GM12801 (cell line): ENCODE measurements around the gene HYI.

Source experiments
- CTCF ChIP-seq: IDR thresholded peaks from one replicate; pipeline ENCODE4 v1.5.1; 2011; ENCODE audit warnings: control low read depth; ENCODE audit not compliant: insufficient read length; ENCODE audit errors: extremely low read depth

Gene HYI

DNA sequence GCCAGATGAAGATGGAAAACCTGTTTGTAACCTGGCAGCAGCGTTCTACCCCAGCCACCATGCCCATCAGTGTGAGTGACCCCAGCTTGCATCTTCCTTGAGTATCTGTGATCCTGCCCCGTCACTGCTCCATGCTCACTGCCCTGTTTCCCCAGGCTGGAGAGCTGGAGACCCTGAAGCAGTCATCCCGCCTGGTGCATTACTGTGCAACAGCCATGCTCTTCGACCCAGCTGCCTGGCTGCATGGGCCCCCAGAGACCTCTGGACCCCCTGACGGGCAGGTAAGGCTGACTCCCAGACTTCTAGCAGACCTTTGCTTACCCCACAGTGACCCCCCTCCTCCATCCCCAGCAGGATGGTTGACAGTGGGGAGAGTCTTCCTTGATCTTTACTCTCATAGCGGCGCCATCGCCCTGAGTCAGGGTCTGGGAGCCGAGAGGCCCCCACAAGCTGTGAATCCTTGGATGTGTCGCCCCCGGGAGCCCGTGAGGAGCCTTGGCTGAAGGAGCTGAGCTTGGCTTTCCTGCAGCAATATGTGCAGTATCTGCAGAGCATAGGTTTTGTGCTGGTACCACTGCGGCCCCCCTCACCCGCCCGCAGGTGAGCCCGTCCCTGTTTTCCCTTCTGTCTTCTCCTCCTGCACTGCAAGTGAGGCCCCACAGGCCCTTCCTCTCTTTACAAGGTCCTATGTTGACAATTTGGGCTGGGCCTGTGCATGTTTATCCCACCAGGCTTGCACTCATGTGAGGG lies 10.4 kb downstream of the HYI start:
- no peak for TF ChIP-seq CTCF

DNA sequence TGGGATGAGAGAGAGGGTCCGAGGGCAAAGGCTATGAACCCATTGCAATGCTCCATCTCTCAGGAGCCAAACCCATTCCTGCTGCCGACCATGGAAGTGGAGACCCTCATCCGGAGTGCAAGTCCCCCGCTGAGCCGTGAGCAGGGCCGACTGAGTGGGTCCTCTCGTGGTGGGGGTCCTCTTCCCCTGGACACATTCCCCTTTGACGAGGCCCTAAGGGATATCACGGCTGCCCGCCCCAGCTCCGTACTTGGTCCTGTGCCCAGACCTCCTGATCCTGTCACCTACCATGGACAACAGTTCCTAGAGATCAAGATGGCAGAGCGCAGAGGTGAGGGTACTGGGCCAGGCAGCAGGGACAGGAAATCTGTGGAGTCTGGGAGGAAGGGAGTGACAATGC lies 11.0 kb downstream of the HYI start:
- TF ChIP-seq CTCF, result no peak

DNA sequence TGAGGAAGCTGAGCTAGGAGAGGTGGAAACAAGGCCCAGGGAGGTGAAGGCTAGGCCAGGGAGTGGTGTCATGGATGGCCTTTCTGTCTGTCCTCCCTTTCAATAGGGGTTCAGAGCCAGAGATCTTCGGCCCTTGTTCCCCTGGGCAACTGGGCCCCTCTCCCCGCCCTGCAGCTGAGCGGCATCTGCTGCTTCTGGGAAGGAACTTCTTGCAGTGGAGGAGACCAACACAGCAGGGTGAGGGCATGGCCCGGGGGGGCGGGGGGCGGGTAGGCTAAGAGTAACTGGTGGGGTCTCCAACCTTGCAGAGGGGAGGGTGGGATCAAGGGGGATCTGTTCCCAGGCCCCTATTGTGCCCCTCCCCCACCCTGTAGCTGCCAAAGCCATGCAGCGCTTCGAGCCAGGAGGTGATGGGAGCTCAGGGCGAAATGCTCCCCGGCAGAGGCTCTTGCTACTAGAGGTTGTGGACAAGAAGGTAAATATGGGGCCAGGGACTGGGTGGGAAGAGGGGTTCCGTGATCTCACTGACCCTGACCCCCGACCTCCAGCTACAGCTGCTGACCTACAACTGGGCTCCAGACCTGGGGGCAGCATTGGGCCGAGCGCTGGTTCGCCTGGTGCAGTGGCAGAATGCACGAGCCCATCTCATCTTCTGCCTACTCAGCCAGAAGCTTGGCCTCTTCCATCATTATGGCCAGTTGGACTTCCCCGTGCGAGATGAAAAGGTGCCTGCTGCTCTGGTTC lies 11.7 kb downstream of the HYI start:
- no peak for TF ChIP-seq CTCF

DNA sequence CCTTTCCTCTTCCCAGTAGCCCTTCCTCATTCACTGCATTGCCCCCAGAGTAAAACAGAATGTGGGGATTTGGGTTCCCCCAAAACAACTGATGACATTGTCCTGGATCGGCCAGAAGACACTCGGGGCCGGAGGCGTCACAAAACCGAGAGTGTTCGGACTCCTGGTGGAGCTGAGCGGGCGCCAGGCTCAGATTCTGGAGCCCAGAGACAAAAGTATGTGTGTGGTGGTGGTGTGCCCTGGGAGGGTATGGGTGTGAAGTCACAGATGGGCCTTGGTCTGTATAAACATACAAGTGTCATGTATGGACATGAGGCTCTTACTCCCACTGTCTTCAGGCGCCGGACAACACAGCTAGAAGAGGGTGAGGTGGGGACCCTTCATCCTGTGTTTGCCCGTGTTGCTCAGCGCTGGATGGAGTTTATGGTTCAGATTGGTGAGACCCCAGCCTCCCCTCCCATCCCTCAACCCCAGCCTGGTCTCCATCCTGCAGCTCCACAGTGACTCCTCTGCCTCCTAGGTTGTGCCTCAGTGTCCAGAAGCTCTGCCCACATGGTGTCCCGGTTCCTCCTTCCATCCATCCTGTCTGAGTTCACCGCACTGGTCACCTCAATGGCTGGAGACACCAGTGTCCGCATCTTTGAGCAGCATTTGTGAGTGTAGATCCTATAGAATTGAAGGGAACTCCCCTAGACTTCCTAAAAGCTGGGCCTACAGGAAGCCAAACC lies 12.4 kb downstream of the HYI start:
- TF ChIP-seq CTCF, result no peak

- no peak for TF ChIP-seq CTCF
These were observed 13.4 kb downstream of the HYI start for GRCh38 chr1:43440358-43440757.

- no peak for TF ChIP-seq CTCF
These were observed 13.9 kb downstream of the HYI start for GRCh38 chr1:43439781-43440180.

DNA sequence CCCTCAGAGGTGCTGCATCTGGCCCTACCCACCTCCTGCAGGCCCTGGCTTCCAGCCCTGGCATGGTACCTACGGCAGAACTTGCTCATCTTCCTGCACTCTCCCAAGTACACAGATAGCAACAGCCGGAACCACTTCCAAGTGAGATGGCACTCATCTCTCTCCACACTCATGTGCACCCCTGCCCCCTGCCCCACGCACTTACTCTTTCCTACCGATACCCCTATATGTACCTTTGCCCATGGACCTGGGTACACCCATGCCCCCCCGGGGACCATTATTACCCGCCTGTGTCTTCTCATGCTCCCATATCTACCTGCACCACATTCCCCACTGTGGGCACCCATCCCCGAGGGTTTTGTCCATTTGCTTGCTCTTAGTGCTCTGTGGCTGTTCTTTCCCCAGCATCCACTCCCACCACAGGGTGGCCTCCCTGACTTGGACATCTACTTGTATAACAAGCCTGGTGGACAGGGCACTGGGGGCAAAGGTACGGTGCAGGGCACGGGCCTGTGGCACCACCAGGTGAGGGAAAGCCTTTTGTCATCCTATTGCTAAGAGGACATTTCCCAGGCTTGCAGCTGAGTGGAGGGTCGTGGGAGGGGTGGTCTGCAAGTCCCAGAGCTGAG lies 14.7 kb downstream of the HYI start:
- TF ChIP-seq CTCF, result no peak
